NAMALWA (cell line): ENCODE results near the gene DOCK11.
"Not testable (repeated sequence)": the region's sequence is repeated elsewhere in the genome, so short reads cannot be mapped to it uniquely, and the experiment has no call there.

Source experiments
- DNase-seq: peaks from one replicate; pipeline ENCODE4 v3.0.0-alpha.2; 2015; ENCODE audit warnings: low spot score

Gene DOCK11

DNA sequence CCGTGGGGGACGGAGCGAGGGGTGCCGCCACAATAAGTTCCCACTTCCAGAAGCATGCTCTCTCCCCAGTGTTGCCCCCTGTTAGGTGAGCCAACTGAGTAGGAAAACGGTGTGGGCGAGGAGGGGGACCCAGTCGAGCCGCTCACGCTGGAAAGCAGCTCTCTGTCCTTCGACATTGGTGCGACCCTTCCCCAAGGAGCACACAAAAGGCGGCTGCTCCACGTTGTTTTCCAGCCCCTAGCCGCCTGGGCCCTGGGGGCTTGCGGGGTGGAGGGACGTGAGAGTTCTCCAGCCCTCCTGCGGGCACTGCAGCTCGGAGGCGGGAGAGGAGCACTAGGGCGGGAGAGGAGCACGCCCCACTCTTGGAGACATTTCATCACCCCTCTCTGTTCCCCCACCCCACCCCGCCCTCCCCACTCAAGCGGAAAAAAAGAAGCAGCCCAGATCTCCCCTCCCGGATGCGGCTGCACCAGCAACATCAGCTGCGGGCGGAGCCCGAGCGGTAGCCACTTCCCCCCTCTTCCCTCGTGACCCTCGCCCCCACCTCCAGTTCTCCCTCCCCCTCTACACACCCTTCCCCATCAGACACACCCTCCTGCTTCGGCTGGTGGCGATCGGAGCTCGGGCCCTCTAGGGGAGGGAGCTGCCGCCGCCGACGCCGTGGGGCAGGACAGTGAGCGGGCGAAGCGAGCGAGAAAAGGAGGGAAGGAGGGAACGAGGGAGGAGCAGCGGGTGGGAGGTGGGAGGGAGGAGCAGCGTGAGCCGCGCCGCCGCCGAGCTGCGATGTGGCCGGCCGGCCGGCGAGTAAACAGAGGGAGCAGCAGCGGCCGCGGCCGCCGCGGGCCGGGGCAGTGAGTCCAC lies at the start of gene DOCK11:
TSS of gene DOCK11 (plus strand) at position 755 of the 861 bp plus-strand sequence. CDS start 157 bp downstream, outside the sequence.
- peak; percentile 79 for DNase-seq

DNA sequence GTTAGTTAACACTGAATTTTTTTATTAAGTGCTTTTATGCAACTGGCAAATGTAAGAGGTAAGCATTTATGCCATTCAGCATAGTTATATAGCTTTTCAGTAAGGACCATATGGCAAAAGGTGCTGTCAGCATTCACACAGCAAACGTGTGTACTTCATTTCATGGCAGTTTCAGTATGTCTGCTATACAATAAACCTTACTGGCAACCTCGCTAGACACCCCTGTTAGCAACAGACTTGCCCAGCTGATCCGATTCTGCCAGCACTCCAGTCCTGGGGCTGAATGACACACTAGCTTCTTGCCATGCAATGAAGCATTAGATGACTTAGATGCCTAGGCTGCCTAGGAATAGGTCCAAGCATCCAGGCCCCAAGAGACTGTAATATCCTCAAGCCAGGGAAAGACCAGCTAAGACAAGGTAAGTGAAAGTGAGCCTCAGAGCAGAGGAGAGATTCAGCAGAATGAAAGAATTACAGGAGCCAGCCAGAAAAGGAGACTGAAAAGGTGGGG lies 47.3 kb upstream of the DOCK11 start:
- no peak for DNase-seq

DNA sequence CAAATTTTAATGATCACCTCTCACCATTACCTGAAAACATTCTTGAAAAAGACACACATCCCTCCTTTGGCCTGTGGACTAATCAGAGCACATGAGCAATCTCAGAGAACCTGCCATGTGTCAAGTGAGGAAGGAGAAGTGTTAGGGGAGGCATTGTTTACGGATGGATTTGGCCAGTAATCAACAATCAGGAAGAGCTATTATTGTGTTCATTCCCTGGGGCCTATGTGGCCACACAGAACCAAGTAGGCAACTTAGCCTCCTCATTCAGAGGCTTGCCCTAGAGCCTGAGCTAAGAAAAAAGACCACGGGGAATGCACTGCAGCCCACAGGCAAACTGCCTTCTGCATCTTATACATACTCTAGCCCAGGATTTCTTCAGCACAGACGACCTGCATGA lies 40.6 kb upstream of the DOCK11 start:
- DNase-seq: no peak

DNA sequence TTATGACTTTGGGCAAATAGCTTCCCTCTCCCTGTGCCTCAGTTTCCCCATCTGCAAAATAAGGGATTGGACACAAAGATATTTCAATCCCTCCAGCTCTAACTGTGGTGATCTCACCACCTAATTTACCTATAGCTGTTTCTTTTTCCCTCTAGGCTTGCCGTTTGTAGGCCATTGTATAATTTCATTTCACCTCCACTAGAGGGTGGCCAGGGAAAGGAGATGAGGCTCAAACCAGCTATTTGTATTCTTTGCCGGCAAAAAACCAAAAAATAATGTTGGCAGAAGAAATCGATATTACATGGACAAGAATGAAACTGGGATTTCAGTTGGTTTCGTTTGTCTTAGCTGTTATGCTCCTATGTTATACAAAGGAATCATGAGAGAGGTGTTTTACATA lies 36.1 kb upstream of the DOCK11 start:
- DNase-seq: peak; percentile 52

DNA sequence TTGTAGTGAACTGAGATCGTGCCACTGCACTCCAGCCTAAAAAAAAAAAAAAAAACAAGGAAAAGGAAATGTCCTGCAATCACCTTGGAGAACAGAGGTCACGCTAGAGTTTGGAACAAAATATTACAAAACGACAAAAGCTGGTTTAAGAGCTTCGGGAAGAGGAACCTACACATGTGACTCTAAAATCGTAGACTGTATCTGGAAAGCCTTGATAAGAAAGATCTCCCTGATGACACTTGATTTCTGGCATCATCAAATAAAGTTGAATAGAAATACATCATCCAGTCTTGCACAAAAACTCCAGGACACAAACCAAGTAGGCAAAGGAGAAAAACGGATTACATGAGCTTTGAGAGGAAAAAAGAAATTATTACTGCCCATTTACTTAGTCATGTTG lies 31.1 kb upstream of the DOCK11 start:
- no peak for DNase-seq

DNA sequence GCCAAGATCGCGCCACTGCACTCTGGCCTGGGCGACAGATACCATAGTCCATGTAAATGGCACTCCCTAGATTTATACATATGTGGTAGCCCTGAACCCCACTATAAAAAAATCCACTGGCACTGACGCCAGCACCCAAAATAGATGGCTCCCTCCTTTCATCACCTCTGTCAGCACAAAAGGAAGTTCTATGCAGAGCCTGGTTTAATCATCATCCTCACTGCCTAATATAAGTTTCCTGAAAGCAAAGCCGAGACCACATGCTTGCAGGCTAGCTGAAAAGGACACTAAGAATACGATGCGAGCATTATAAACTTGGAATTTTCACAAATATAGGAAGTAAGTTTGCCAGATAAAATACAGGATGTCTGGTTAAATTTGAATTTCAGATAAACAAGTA lies 27.5 kb upstream of the DOCK11 start:
- no peak for DNase-seq

DNA sequence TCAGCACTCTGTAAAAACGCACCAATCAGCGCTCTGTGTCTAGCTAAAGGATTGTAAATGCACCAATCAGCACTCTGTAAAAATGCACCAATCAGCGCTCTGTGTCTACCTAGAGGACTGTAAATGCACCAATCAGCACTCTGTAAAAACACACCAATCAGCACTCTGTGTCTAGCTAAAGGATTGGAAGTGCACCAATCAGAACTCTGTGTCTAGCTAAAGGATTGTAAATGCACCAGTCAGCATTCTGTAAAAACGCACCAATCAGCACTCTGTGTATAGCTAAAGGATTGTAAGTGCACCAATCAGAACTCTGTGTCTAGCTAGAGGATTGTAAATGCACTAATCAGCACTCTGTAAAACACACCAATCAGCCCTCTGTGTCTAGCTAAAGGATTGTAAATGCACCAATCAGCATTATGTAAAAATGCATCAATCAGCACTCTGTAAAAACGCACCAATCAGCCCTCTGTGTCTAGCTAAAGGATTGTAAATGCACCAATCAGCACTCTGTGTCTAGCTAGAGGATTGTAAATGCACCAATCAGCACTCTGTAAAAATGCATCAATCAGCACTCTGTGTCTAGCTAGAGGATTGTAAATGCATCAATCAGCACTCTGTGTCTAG lies 24.8 kb upstream of the DOCK11 start:
- peak; percentile 14 for DNase-seq

DNA sequence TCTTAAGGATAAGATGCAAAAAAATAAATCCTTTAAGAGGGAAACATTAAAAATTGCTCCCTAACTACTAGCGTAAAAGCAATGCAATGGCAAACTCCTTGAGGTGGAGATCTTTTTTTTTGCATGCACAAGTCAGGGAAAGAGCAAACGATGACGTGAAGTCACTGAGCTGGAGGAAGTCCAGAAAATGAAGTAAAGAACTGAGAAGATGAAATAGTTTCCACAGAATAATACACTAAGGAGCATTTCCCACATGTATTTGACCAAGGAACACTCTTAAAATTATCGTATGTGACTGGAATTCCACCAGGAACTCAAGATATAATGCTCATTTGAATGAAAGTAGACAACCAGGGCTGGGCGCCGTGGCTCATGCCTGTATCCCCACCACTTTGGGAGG lies 21.0 kb upstream of the DOCK11 start:
- DNase-seq: no peak

DNA sequence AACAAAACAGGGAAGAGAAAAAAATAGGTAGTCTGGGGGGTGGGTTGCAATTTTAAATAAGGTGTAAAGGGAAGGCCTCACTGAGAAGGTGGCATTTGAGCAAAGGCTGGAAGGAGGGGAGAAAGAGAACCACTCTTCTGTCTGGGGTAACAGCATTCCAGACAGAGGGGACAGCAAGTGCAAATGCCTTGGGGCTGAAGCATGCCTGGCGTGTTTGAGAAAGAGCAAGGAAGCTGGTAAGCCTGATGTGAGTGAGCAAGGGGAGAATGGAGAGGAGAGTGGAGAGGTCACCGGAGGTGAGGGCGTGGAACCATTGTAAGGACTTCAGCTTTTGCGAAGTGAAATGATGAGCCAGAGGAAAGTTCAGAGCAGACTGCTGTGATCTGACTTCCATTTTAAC lies 19.7 kb upstream of the DOCK11 start:
- DNase-seq: no peak

DNA sequence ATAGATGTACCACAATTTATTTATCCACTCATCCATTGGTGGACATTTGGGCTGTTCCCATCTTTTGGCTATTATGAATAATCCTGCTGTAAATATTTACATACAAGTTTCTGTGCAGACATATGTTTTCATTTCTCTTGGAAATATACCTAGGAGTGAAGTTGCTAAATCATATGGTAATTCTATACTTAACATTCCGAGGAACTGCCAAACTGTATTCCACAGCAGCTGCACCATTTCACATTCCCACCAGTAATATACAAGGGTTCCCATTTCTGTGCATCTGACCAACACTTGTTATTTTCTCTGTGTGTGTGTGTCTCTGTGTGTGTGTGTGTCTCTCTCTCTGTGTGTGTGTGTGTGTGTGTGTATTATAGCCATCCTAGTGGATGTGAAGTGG lies 15.4 kb upstream of the DOCK11 start:
- no peak for DNase-seq

DNA sequence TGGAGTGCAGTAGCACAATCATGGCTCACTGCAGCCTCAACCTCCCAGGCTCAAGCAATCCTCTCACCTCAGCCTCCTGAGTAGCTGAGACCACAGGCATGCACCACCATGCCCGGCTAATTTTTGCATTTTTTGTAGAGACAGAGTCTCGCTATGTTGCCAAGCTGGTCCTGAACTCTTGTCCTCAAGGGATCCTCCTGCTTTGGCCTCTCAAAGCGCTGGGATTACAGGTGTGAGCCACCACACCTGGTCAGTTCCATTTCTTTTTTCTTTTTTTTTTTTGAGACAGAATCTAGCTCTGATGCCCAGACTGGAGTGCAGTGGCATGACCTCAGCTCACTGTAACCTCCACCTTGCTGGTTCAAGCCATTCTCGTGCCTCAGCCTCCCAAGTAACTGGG lies 13.2 kb upstream of the DOCK11 start:
- not testable (repeated sequence) for DNase-seq

DNA sequence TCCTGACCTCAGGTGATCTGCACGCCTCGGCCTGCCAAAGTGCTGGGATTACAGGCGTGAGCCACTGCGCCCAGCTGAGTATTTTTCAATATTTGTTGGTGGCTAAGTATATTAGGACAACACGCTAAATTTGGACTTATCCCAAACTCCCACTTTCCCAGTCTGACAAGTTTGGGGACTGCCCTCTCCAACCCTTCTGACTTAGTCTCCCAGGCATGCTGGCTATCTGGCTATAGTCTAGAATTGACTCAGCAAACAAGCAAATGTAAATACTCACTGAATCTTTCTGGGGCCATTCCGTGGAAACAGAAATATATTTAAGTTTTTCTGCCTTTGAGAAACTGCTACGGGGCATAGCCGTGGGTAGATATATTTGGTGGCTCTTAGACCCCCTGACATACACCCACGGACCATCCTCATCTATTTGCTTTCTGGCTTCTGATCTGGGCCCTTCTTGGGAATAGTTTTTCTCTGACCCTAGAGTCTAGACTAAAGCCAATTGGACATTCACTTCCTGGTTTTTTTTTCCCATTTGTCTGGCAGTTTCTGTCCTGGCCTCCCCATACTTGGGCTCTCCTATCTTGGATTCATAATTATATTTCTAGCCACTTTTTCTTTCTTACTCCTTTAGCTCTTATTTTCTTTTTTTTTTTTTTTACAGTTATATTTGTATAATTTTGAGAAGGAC lies 11.3 kb upstream of the DOCK11 start:
- DNase-seq: no peak

DNA sequence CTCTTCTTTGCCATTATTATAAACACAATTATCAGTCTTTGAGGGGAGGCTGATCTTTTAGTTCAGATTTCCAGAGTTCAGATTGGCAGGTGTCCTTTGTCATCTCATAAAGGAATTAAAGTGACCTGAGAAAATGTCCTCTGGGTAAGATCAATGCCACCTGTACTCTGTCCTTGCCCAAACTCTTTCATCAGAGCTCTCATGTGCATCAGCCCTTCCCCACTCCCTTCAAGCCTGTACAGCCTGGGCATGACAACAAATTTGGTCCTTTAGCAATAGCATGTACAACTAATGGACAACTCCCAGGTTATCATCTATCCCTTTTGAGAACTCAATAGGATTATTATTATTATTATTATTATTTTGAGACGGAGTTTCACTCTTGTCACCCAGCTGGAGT lies 8.9 kb upstream of the DOCK11 start:
- not testable (repeated sequence) for DNase-seq

DNA sequence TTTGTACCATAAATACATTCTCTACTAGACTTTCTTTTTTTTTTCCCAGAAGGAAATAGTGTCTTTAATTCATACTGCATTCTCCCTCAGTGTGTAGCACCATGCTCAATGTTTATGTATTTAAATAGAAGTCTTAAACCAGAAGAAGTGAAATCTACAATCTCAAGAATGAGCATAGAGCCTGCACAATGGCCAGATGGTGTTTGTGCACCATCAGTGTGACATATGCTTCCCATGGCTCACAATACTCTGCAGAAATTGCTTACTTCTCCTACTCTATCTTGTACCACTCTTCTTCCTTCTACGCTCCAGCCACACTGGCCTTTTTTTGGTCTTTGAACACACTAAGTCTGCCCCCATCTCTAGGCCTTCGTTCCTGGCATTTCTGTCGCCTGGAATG lies 2.6 kb upstream of the DOCK11 start:
- no peak for DNase-seq

DNA sequence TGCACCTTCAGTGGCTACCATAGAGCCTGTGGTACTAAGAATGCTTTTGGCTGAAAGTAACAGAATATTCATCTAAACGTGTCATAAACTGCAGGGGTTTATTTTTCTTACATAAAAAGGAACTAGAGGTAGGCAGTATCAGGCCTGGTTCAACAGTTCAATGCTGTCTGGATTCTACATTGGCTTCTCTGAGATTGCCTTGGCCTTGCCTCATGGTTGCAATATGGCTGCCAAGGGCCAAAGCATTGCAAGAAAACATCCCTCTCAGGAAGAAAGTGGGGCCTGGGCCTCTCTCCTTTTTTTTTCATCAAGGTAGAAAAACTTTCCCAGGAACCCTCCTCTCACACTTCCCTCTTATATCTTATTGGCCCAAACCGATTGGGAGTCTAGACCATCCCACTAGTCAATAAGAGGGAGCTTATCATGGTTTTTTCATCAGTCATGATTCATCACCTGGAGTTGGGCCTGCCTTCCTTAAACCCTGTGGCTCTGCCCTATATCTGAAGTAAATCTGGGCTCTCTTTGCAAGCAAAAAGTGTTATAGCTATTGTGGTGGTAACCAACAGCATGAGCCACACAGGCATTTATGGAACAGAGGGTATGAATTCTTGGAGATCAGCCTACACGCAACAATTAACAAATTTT lies 1.8 kb upstream of the DOCK11 start:
- DNase-seq: no peak

DNA sequence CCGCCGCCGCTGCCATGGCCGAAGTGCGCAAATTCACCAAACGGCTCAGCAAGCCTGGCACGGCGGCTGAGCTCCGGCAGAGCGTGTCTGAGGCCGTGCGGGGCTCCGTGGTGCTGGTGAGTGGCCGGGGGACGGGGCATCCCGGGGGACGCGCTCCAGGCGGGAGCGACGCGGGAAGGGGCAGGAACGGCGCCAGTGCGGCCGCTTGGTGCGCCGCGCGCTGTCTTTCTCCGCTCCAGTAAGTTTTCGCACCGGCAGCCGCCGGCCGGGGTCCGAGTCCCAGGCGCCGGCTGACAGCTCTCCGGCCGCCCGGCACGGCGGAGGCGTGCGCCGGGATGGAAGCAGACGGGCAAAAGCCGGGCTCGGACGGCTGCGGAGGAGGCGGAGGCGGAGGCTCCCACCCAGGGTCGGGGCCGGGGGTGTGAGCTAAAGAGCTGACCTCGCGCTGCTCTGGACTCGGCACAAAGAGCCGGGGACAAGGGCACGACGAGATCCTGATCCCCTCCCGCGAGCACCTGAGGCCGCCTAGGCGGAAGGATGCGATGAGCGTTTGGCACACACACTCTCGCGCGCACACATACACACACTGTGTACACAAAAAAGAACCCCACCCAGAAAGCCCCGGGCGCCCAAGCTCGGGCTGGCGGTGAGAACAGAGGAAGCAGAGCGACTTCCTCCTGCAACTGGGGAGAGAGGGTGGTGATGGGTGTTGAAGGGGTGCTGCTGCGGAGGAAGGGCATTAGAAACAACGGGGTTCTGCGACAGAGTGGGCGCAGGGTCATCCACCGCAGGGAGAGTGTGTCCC lies 545 bp downstream of the DOCK11 start:
- peak; percentile 73 for DNase-seq

DNA sequence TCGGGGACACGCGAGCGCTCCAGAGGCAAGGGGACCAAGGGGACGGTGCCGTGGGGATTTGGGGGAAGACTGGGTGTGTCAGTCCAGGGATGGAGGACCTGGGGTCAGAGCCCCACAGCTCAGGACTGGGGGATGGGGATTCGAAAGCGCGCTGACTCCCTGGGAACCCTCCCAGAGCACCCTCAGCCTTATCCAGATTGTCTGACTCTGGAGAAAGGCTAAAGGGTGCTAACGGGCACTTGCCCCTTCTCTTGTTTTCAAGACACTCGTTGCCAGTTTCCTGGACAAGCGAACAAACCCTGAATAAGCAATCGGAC lies 1.1 kb downstream of the DOCK11 start:
- DNase-seq: peak; percentile 31

DNA sequence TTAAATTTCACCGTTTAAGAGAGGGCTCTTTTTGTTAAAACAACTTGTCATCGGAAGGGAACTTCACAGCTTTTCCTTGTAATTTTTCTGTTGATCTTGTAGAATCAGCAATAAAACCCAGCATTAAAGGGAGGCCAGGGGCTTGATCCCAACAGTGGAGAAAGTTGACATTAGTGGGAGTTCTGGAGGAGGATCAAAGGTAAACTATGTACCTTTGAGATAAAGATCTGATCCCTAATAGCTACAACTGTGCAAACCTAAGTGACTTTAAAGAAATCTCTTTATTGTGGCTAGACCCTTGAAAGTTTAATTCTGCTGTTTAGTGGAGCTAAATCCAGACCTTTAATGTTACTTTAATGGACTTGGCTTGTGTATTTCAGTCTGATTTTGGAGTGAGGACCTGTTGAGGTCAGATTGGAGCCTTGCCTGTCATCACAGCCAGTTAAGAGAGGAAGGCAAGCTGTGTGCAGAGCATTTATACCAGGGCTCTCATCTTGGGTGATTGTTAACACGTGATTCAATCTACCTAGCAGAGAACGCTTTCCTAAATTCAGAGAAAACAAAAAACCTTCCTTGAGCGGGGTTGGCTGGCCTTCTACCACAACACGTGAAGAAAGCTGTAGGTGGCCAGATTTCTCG lies 1.7 kb downstream of the DOCK11 start:
- DNase-seq: peak; percentile 38

DNA sequence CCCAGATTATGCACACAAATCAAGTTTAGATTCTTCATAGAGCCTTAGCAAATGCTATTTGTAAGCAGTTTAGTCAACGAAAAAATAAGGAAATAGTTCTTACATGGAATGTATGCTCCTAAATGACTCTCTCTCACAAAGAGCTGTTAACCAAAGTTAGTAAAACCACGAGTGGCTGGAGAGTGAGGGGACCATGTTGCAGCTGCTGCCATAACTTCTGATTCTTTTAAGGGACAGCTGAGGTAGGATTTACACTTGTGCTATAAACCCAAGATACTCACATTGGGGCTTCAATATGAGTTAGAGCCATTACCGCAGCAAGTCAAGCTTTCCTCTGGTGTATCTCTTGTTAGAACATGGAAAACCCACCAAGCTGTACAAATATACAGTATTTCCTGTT lies 2.7 kb downstream of the DOCK11 start:
- DNase-seq: no peak

DNA sequence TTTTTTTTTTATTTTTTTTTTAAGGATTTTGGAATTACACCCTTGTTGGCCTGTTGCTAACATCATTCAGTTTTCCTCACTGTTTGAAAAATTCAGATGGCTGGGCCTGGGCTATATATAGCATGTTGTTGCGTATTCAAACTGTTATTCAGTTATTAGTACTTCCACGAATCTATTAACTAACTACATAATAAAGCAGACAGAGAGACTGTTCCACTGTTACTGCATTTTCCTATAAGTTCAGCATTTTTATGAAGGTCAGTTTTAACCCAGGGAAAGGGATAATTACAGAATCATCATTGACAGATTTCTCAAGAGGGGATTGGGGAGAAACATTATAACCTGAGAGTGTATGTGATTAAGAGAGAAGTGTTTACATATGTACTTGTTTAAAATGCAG lies 3.1 kb downstream of the DOCK11 start:
- DNase-seq: no peak

DNA sequence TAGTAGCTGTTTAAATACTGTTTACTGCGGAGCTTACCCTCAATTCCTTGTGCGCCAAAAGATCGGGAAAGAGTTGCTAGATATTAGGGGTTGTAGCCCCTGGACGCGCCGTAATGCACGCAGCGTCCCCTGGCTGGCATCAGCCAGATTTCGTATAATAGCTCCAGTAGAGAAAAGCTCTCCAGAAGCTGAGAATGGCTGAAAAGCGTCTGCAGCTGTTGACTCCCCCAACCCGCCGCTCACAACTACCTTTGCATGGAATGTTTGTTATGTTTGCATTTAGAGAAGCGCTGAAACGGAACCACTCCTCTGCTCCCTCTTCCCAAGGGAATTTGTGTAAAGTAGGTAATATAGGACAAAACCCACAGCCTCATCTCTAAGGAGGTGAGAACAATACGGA lies 3.7 kb downstream of the DOCK11 start:
- no peak for DNase-seq
